SK-MEL-5 (cell line): ENCODE results near the gene BDH2. TPM values are rescaled to one million over a fixed set of nuclear protein-coding genes. Genes with fewer than 3 reads are reported as not detected.
A peak's percentile ranks its signal among the peaks of the same experiment; 100 is the strongest.

ENCODE experiments used
- DNase-seq: peaks from one replicate; pipeline ENCODE4 v3.0.0-alpha.2; 2016; ENCODE audit warnings: low read depth, low spot score
- in situ Hi-C: cut with HindIII; loops from 2 replicates; pipeline ENCODE4 v1.10.0; 2016; ENCODE audit warnings: low sequenced_read_pairs, high pct_unique_total_duplicates, low pct_unique_long_range_greater_than_20kb
- total RNA-seq: library from RNA; depleted of rRNA; stranded (reverse); fragments of >200 nt; shearing (Covaris generic); gene quantifications from 2 replicates; pipeline ENCODE4 v1.2.3, GENCODE V29; 2014; rRNA removed

BDH2 gene
- total RNA-seq, 1 experiment from 2014 or later, result 48.8 TPM

DNA sequence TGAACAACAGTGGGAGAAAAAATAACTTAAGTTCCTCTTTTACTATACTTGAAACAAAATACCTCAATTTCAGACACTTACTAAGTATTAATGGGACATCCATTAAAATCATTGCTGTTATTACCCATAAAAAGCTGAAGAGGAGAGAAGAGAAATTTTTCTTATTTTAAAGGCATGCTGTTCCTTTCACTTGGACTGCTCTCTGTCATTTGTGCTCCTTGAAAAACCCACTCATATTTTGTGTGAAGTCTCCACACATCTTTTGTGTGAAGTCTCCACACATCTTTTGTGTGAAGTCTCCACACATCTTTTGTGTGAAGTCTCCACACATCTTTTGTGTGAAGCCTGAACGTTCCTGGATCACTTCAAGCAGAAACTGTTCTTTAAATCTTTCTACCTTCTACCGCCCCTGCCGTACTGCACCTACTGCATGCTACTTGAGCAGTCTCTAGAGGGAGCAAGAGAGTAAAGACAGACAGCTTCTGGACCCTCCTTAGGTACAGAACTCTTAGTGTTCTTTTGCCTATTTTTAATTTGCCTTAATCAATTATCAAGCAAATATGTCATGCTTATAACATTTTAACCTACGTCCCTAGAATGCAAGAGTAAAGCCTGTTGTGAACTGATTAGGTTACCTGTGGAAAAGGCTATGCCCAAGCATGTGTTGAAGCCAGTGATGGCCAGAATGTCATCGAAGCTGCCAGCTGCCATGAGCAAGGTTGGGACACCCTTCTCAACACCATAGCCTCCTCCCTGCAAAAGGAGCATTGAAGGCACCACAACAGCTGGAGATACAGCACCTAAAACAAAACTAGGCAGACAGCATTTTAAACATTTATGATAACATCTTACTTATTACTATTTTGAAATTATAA, 53.0 kb downstream of the BDH2 start:
- in situ Hi-C loops, result no loop called here
- peak; percentile 70 for DNase-seq

DNA sequence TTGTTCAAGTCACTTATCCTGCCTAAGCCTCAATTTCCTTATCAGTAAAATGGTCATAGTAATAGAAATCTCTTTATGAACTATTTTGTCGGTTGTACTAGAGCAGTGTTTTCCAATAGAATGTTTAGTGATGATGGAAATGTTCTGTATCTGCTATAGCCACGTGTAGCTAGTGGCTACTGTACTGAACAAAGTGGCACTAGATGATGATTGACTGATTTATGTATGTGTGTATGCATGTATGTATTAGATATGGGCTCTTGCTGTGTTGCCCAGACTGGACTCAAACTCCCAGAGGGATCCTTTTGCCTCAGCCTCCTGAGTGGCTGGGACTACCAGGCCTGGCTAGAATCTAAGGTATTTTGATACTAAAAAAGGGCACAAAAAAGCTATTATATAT, 55.5 kb downstream of the BDH2 start:
- in situ Hi-C loops, result no loop called here
- DNase-seq, result no peak

DNA sequence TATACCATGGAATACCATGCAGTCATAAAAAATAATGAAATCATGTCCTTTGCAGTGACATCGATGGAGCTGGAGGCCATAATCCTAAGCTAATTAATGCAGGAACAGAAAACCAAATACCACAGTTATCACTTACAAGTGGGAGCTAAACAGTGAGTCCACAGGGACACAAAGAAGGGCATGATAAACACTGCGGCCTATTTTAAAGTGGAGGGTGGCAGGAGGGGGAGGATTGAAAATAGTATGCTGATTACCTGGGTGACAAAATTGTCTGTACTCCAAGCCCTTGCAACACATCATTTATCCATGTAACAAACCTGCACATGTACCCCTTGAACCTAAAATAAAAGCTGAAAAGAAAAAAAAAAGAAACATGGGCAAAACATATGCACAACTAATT, 63.5 kb downstream of the BDH2 start:
- DNase-seq, result no peak
- in situ Hi-C loops, result no loop called here

DNA sequence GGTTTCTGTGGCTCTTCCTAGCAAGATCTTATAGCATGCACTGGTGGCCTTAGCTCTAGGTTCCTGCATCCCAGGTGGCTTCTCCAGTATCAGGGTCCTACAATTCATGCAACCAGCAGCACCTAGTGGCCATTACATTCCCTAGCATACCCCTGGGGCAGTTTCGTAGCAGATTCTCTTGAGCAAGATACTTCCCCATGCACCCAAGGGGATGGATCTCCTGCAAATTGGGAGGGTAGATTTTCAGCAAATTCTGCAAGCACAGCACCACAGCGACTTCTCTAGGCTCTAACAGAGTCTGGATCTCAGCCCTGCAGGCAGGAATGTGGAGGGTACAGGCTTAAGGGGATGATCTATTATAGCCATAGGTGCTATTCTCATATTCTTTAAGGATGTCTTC, 67.1 kb downstream of the BDH2 start:
- peak; percentile 68 for DNase-seq
- in situ Hi-C loops, result no loop called here

DNA sequence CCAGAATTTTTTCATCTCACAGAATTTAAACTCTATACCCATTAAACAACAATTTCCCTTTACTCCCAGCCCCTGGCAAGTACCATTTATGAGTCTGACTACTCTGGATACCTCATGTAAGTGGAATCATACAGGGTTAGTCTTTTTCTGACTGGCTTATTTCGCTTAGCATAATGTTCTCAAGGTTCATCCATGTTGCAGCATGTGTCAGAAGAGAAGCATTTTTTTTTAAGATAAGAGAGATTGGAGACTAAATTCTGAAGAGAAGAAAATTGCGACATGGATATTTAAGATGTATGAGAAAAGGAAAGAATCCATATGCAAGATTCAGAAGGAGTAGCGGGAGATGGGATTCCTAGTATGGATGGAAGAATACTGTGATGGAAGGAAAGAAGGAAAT, 68.8 kb downstream of the BDH2 start:
- DNase-seq, result no peak
- in situ Hi-C loops, result no loop called here

DNA sequence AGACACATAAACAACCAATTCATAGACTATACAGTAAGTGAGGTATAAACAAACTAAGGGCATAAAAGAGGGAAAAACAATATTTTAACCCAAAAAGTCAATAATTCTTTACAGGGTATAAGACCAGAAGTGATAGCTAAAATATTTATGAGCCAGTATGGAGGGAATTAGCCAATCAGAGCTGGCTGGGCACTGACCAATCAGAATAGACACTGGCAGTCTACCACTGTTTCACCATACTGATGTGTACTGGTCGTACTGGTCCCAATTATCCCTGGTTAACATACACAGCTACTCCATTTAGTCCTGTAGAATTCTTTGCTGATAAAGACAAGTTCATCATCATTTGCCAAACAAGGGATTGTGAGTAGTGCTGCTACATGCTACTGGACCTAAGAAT, 70.3 kb downstream of the BDH2 start:
- in situ Hi-C loops, result no loop called here
- DNase-seq, result no peak

Other genes starting within 250 kb of the BDH2 start
- 76.4 and 86.5 TPM in 2 replicates for gene CISD2, start 230.8 kb downstream of the BDH2 start, total RNA-seq
- gene SLC9B1, start 80.1 kb downstream of the BDH2 start, total RNA-seq, result 1.3 and 3.4 TPM in 2 replicates
- 9.1 and 13.1 TPM in 2 replicates for gene SLC9B2, start 23.1 kb downstream of the BDH2 start, total RNA-seq
- gene CENPE, start 98.5 kb upstream of the BDH2 start, total RNA-seq, result 9.7 and 12.4 TPM in 2 replicates